NCI-H1417 (cell line): Measurements from ENCODE around the gene ZNF608.
A peak's percentile ranks its signal among the peaks of the same experiment; 100 is the strongest.

ENCODE experiments used
- DNase-seq, 3 experiments: peaks; one replicate each; lab custom pipeline; 2025; lab: John Stamatoyannopoulos, UW

Gene ZNF608

GRCh38 chr5:124745928-124746915 is at the start of gene ZNF608:
Gene ZNF608 (minus strand): TSS chr5:124746639. CDS start chr5:124744989, 1,650 bp downstream.
- peak; percentile 33 to 69 (median 46) for DNase-seq

- no peak for DNase-seq
Observed at GRCh38 chr5:124795829-124796228, 49.4 kb upstream of the ZNF608 start.

- DNase-seq: peak in 1 of 3 experiments; percentile 48
Observed at GRCh38 chr5:124790895-124791732, 44.7 kb upstream of the ZNF608 start.

- DNase-seq: no peak
Observed at GRCh38 chr5:124790301-124790894, 44.0 kb upstream of the ZNF608 start.

- no peak for DNase-seq
Observed at GRCh38 chr5:124789104-124789605, 42.7 kb upstream of the ZNF608 start.

GRCh38 chr5:124783794-124784193 is 37.4 kb upstream of the ZNF608 start:
- DNase-seq: no peak

GRCh38 chr5:124783285-124783684 is 36.8 kb upstream of the ZNF608 start:
- DNase-seq: no peak

- DNase-seq: no peak
Observed at GRCh38 chr5:124782262-124782661, 35.8 kb upstream of the ZNF608 start.

- DNase-seq: no peak
Observed at GRCh38 chr5:124780011-124780410, 33.6 kb upstream of the ZNF608 start.

- DNase-seq: peak in 1 of 3 experiments; percentile 64
Observed at GRCh38 chr5:124773315-124774311, 27.2 kb upstream of the ZNF608 start.

- DNase-seq: no peak
Observed at GRCh38 chr5:124772457-124773200, 26.2 kb upstream of the ZNF608 start.

GRCh38 chr5:124771761-124772160 is 25.3 kb upstream of the ZNF608 start:
- no peak for DNase-seq

- DNase-seq: peak in 1 of 3 experiments; percentile 27
Observed at GRCh38 chr5:124764992-124765611, 18.7 kb upstream of the ZNF608 start.

- DNase-seq: no peak
Observed at GRCh38 chr5:124764585-124764984, 18.1 kb upstream of the ZNF608 start.

- DNase-seq: no peak
Observed at GRCh38 chr5:124761010-124761409, 14.6 kb upstream of the ZNF608 start.

GRCh38 chr5:124760608-124761007 is 14.2 kb upstream of the ZNF608 start:
- no peak for DNase-seq

GRCh38 chr5:124755565-124755964 is 9.1 kb upstream of the ZNF608 start:
- DNase-seq: peak in 2 of 3 experiments; percentile 10 to 46

GRCh38 chr5:124755041-124755440 is 8.6 kb upstream of the ZNF608 start:
- DNase-seq: no peak

GRCh38 chr5:124754206-124754927 is 7.9 kb upstream of the ZNF608 start:
- DNase-seq: peak; percentile 39 to 84 (median 42)
